ENCODE data around the gene DVL3.
A peak's percentile ranks its signal among the peaks of the same experiment; 100 is the strongest.
"Not testable (repeated sequence)": the region's sequence is repeated elsewhere in the genome, so short reads cannot be mapped to it uniquely, and the experiment has no call there.

DVL3 gene

DNA sequence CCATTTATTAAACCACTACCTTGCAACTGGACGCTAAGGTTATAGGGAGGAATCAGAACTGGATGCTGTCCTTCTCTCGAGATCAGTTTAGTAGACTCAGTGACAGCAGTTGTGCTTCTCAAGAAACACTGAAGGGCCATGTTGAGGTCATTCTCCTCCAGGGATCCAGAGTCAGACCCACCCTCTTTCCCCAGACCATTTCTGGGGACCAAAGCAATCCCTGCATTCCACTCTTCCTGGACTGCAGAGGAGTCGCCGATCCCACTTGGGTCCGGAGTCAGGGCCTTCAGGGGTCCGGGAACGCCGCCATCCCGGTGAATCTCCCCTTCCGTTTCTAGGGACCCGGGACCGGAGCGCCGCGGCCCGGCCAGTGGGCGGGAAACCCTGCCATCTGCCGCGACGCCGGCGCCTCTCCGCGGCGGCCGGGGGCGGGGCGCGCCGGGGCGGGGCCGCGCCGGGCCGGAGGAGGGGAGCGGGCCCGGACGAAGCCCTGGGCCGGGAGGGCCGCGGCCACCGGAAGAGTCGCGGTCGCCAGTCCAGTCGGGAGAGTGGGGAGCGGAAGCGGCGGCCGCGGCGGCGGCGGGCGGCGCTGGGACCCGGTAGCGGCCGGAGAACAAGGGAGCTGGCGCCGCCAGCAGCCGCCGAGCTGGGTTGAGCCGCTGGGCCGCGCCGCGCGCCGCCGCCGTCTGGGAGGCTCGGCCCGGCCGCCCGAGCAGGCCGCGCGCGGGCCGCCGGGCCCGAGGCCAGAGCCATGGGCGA lies at the start of gene DVL3:
Gene DVL3, plus strand, starts transcription at position 493 of the 759 bp plus-strand sequence. Its CDS starts 259 bp downstream, at position 752.
- DNase-seq (ENCODE audit: low read depth in 2 of 2), result no peak

GRCh38 chr3:184110316-184110725 lies 44.9 kb upstream of the DVL3 start:
- DNase-seq (ENCODE audit: low read depth in 2 of 2), result no peak

DNA sequence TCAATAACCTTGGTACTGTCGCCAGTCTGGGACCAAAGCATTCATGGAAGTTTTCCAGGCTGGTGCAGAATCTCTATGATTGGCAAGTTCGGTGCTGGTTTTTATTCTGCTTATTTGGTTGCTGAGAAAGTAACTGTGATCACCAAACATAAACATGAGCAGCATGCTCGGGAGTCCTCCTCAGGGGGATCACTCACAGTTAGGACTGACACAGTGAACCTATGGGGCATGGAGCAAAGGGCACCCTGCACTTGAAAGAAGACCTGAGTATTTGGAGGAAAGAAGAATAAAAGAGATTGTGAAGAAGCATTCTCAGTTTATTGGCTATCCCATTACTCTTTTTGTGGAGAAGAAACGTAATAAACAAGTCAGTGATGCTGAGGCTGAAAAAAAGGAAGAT lies 39.2 kb upstream of the DVL3 start:
- no peak for DNase-seq (ENCODE audit: low read depth in 2 of 2)

- DNase-seq (ENCODE audit: low read depth in 2 of 2), result no peak
These were observed 37.5 kb upstream of the DVL3 start for GRCh38 chr3:184117636-184118035.

GRCh38 chr3:184121031-184121430 lies 34.1 kb upstream of the DVL3 start:
- not testable (repeated sequence) for DNase-seq (ENCODE audit: low read depth in 2 of 2)

DNA sequence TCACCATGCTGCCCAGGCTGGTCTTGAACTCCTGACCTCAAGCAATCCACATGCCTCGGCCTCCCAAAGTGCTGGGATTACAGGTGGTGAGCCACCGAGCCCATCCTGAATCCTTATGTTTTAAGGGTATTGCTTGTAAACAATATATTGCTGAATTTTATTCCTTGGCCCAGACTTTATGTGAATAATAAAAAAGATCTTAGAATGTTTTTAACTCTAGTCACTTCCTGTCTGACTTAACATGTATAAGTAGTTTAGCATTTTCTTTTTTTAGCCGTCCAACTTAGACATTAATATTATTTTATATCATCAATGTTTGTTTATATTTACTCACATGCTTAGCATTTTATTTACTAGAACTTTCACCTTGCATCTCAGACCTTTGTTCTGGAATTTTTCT lies 29.2 kb upstream of the DVL3 start:
- no peak for DNase-seq (ENCODE audit: low read depth in 2 of 2)

DNA sequence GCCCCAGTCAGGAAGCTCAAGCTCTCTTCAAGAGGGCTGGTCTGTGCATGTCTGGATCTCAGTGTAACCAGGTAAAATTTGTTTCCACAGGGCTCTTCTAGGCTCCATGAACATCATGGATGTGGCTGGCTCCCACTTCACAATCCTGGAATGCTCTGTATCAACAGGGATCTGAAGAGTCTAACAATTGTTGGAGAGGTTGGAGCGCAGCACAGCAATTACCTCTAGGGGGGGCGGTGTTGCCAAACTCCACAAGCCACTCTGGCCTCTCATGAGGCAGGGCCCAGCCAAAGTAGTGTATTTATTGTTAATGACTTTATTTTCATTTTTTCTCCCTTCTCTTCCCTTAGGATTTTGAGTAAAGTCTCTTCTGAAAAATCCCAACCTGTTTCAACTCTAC lies 26.2 kb upstream of the DVL3 start:
- DNase-seq (ENCODE audit: low read depth in 2 of 2), result no peak

GRCh38 chr3:184132945-184133344 lies 22.2 kb upstream of the DVL3 start:
- no peak for DNase-seq (ENCODE audit: low read depth in 2 of 2)

DNA sequence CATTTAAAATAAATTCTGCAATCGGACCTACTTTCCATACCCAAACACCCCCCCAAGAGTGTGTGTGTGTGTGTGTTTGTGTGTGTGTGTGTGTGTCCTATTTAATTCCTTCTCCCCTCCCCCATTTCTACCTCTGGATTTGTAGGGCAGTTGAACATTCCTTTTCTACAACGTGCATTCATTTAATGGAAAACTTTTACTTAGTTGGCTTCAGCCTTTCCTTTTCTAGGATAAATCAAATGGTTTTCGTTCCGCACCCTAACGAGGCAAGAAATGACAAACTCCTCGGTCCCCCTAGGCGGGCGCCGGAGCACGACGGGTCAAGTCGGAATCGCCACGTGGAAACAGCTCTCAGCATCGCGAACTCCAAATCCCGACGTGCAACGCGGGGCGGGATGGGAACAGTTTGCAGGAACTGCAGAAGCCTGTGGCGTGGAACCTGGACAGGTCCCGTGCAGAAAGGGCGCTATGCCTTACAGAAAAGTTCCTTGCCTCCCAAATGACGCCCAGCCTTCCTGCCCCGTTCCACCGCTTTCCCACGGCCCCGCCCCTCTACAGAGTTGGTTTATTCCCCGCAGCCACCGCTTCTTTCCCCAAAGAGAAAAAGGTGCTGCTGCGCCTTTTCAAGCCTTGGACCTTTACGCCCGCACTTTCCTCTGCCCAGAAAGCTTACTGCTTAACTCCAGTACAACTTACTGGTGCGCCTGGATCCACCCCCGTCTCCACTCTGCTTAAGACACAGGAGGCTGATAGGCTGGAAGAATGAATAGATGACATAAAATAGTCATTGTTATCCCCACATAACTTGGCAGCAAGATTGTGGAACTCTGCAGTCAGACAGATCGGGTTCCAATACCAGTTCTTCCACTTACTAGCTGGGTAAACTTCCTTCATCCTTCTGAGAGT lies 21.1 kb upstream of the DVL3 start:
- DNase-seq (ENCODE audit: low read depth in 2 of 2), result peak; percentile 56 to 63

GRCh38 chr3:184134746-184135148 lies 20.4 kb upstream of the DVL3 start:
- DNase-seq (ENCODE audit: low read depth in 2 of 2), result no peak

- DNase-seq (ENCODE audit: low read depth in 2 of 2), result peak; percentile 86 to 88
These were observed 19.8 kb upstream of the DVL3 start, which contains the start of gene EIF2B5 for GRCh38 chr3:184135149-184135910. Gene EIF2B5, plus strand, starts transcription at chr3:184135358. Its CDS starts 28 bp downstream, at chr3:184135386.

GRCh38 chr3:184135911-184136260 lies 19.3 kb upstream of the DVL3 start:
- DNase-seq (ENCODE audit: low read depth in 2 of 2), result no peak

- DNase-seq (ENCODE audit: low read depth in 2 of 2), result no peak
These were observed 14.7 kb upstream of the DVL3 start for GRCh38 chr3:184140436-184140835.

DNA sequence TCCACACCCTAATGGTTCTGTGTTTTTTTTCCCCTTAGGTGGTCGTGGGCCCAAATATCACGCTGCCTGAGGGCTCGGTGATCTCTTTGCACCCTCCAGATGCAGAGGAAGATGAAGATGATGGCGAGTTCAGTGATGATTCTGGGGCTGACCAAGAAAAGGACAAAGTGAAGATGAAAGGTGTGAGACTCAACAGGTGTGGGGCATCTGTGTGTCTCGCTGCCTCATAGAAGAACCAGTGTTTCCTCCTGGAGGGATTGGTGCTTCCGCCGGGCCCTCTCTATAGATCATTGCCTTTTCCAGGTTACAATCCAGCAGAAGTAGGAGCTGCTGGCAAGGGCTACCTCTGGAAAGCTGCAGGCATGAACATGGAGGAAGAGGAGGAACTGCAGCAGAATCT lies 13.0 kb upstream of the DVL3 start:
- DNase-seq (ENCODE audit: low read depth in 2 of 2), result no peak

GRCh38 chr3:184143327-184143726 lies 11.8 kb upstream of the DVL3 start:
- DNase-seq (ENCODE audit: low read depth in 2 of 2), result no peak

GRCh38 chr3:184144505-184144904 lies 10.7 kb upstream of the DVL3 start:
- no peak for DNase-seq (ENCODE audit: low read depth in 2 of 2)

DNA sequence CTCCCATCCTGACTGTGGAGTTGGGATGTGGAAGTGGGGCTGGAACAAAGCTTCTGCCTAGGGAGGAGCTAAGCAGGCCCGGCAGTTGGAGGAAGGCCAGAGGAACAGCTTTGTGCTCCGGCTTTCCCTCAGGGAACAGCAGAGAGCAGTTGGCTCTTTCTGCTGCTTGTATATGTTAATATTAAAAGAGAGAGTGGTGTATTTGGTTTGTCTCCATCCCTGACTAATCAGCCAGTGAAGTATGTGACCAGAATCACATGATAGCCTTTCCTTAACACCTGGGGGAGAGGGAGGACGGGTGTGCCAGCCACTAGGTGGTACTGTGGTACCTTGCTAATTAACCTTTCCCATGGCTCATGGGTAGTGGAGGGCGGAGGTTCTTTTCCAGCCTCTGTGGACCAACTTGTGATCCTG lies 10.1 kb upstream of the DVL3 start:
- no peak for DNase-seq (ENCODE audit: low read depth in 2 of 2)

GRCh38 chr3:184145751-184146270 lies 9.4 kb upstream of the DVL3 start:
- DNase-seq (ENCODE audit: low read depth in 2 of 2), result no peak

GRCh38 chr3:184148076-184148475 lies 7.1 kb upstream of the DVL3 start:
- no peak for DNase-seq (ENCODE audit: low read depth in 2 of 2)

DNA sequence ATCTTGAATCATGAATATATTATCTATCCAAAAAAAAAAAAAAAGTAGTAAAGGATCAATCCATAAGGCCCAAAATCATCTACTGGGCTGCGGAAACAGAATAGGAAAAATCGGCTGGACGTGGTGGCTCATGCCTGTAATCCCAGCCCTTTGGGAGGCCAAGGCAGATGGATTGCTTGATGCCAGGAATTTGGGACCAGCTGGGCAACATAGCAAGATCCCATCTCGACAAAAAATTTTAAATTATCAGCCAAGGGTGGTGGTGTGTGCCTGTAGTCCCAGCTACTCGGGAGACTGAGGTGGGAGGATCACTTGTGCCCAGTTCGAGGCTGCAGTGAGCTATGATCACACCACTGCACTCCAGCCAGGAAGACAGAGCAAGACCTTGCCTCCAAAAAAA lies 6.1 kb upstream of the DVL3 start:
- no peak for DNase-seq (ENCODE audit: low read depth in 2 of 2)

DNA sequence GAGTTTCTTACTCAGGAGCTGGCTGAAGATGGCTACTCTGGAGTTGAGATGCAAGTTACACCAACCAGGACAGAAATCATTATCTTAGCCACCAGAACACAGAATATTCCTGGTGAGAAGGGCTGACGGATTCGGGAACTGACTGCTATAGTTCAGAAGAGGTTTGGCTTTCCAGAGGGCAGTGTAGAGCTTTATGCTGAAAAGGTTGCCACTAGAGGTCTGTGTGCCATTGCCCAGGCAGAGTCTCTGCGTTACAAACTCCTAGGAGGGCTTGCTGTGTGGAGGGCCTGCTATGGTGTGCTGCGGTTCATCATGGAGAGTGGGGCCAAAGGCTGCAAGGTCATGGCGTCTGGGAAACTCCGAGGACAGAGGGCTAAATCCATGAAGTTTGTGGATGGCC lies 5.4 kb upstream of the DVL3 start:
- not testable (repeated sequence) for DNase-seq (ENCODE audit: low read depth in 2 of 2)

All from fibroblast of skin of left quadriceps (primary cell).